Peyer's patch (tissue), 4 donors: ENCODE measurements around the gene NANOS1.

Experiments
- CTCF ChIP-seq, 6 experiments: fragments of 450-650 bp in 4 of 6; fragments of 200-600 bp in 2 of 6; sonication (generic) in 1 of 6; IDR thresholded peaks; one replicate each; pipeline ENCODE4 v1.5.1; 2017 to 2019; ENCODE audit warnings: antibody characterized with exemption in 6 of 6, mild to moderate bottlenecking in 3 of 6, moderate library complexity in 1 of 6
- POLR2A ChIP-seq, 2 donors: fragments of 450-650 bp; IDR thresholded peaks; one replicate each; pipeline ENCODE4 v1.5.1; 2017; ENCODE audit warnings: antibody characterized with exemption in 2 of 2, mild to moderate bottlenecking in 2 of 2, moderate library complexity in 2 of 2

GRCh38 chr10:118995739-118996138, 33.8 kb upstream of the NANOS1 start:
- TF ChIP-seq POLR2A (IDR thresholded peaks at IDR 0.05), result no peak
- TF ChIP-seq CTCF (IDR thresholded peaks at IDR 0.05), result no peak
